Erythroblast (primary cell): ENCODE results near the gene WT1.

ENCODE experiments used
- GATA1 ChIP-seq: IDR thresholded peaks from 2 replicates; pipeline ENCODE4 v1.6.1; 2011; ENCODE audit warnings: low read depth, mild to moderate bottlenecking, control low read depth, low read length, moderate library complexity
- POLR2A ChIP-seq: IDR thresholded peaks from 2 replicates; pipeline ENCODE4 v1.6.1; 2011; ENCODE audit warnings: mild to moderate bottlenecking, low read length

GRCh38 chr11:32427935-32428664 is 7.2 kb downstream of the WT1 start:
- TF ChIP-seq POLR2A (no peak), GATA1 (no peak)
